SH-SY5Y (cell line): Measurements from ENCODE around the gene ZNF397.

Source experiments
- GATA2 ChIP-seq: IDR thresholded peaks from 2 replicates; pipeline ENCODE4 v1.6.1; 2011; ENCODE audit warnings: mild to moderate bottlenecking, low read depth, low read length
- GATA3 ChIP-seq: IDR thresholded peaks from 2 replicates; pipeline ENCODE4 v1.6.1; 2011; ENCODE audit warnings: low read depth, mild to moderate bottlenecking, low read length, moderate library complexity

- TF ChIP-seq GATA3 (no peak), GATA2 (no peak)
These were observed 30.8 kb downstream of the ZNF397 start for GRCh38 chr18:35271656-35272055.
